Skin of body (tissue), 2 donors: ENCODE results near the gene UBAP1L. TPM values are rescaled to one million over a fixed set of nuclear protein-coding genes. Genes with fewer than 3 reads are reported as not detected.
"Not testable (repeated sequence)": the region's sequence is repeated elsewhere in the genome, so short reads cannot be mapped to it uniquely, and the experiment has no call there.

ENCODE experiments used
- DNase-seq: peaks from one replicate; lab custom pipeline; 2025; lab: John Stamatoyannopoulos, UW
- total RNA-seq: library from RNA; depleted of rRNA; stranded (reverse); fragments of >200 nt; gene quantifications from one replicate; pipeline ENCODE4 v1.2.3, GENCODE V29; 2014

Gene UBAP1L
- total RNA-seq, result 2.2 TPM

GRCh38 chr15:65115086-65115485, at the start of gene UBAP1L:
UBAP1L (minus strand) TSS chr15:65115200; CDS start chr15:65106215, 8,985 bp downstream.
- no peak for DNase-seq

GRCh38 chr15:65164139-65164538, 49.1 kb upstream of the UBAP1L start:
- DNase-seq, result no peak

- DNase-seq, result no peak
Measured at GRCh38 chr15:65163041-65163440, 48.0 kb upstream of the UBAP1L start.

- no peak for DNase-seq
Measured at GRCh38 chr15:65156692-65157091, 41.7 kb upstream of the UBAP1L start.

- no peak for DNase-seq
Measured at GRCh38 chr15:65154720-65155119, 39.7 kb upstream of the UBAP1L start.

- DNase-seq, result no peak
Measured at GRCh38 chr15:65147902-65148301, 32.9 kb upstream of the UBAP1L start.

GRCh38 chr15:65146438-65146837, 31.4 kb upstream of the UBAP1L start:
- no peak for DNase-seq

GRCh38 chr15:65138631-65139030, 23.6 kb upstream of the UBAP1L start:
- not testable (repeated sequence) for DNase-seq

GRCh38 chr15:65137893-65138292, 22.9 kb upstream of the UBAP1L start:
- not testable (repeated sequence) for DNase-seq

- not testable (repeated sequence) for DNase-seq
Measured at GRCh38 chr15:65137089-65137488, 22.1 kb upstream of the UBAP1L start.

- no peak for DNase-seq
Measured at GRCh38 chr15:65134538-65134937, 19.5 kb upstream of the UBAP1L start.

GRCh38 chr15:65133548-65134200, 18.7 kb upstream of the UBAP1L start, which contains the start of gene PDCD7:
PDCD7 (minus strand) TSS chr15:65133808; CDS start chr15:65133781, 27 bp downstream.
- peak; percentile 93 for DNase-seq

- no peak for DNase-seq
Measured at GRCh38 chr15:65132878-65133547, 18.0 kb upstream of the UBAP1L start.

- DNase-seq, result no peak
Measured at GRCh38 chr15:65130941-65131340, 15.9 kb upstream of the UBAP1L start.

GRCh38 chr15:65115542-65115941, 542 bp upstream of the UBAP1L start:
- no peak for DNase-seq

GRCh38 chr15:65110676-65111292, 4.2 kb downstream of the UBAP1L start:
- no peak for DNase-seq

- DNase-seq, result no peak
Measured at GRCh38 chr15:65106011-65106590, 8.9 kb downstream of the UBAP1L start.

- DNase-seq, result no peak
Measured at GRCh38 chr15:65105038-65105437, 10.0 kb downstream of the UBAP1L start.

GRCh38 chr15:65102912-65103311, 12.1 kb downstream of the UBAP1L start:
- no peak for DNase-seq

- DNase-seq, result no peak
Measured at GRCh38 chr15:65101891-65102708, 12.9 kb downstream of the UBAP1L start.

GRCh38 chr15:65101411-65101890, 13.5 kb downstream of the UBAP1L start:
- peak; percentile 54 for DNase-seq
